Measurements from ENCODE around the gene BEND3. TPM values are rescaled to one million over a fixed set of nuclear protein-coding genes. Genes with fewer than 3 reads are reported as not detected.
A peak's percentile ranks its signal among the peaks of the same experiment; 100 is the strongest.
"Not testable (repeated sequence)": the region's sequence is repeated elsewhere in the genome, so short reads cannot be mapped to it uniquely, and the experiment has no call there.

BEND3 gene
- total RNA-seq, 1 donor from 2014 or later: 6.8 TPM

GRCh38 chr6:107045826-107046675 lies 69.3 kb downstream of the BEND3 start:
- DNase-seq (ENCODE audit: low read depth): no peak

- peak; percentile 5 for DNase-seq (ENCODE audit: low read depth)
Observed at GRCh38 chr6:107033126-107033525, 82.2 kb downstream of the BEND3 start.

DNA sequence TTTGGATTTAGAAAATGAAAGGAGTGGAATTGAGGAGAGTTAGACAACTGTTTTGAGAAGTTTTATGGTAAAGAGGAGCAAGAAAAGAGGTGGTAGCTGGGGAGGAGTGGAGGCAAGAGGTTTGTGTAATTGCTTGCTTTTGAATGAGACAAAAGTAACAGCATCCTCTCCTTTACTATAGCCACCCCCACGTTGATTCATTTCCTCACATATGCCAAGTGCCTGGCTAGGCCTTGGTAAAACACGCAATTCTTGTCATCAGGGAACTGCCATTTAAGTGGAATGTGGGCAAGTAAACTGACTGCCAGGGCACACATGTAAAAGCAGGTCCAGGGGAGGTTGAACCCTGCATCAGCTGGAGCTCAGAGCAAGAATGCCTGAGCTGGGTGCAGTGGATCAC lies 83.3 kb downstream of the BEND3 start:
- DNase-seq (ENCODE audit: low read depth): no peak

DNA sequence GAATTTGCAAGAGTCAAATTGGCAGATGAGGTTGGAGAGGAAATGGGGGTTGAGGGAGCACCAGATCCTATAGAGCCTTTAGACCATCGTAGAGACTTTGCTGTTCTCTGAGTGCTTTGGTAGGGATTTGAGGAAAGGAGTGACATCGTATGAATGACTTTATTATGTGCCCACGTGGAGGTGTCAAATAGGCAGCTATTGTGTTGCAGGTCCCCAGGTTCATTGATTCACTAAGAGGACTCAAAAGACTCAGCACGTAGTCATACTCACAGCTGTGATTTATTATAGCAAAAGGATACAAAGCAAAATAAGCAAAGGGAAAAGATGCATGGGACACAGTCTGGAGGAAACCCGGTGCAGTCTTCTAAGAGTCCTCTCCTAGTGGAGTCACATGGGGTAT lies 85.2 kb downstream of the BEND3 start:
- peak; percentile 4 for DNase-seq (ENCODE audit: low read depth)

- no peak for DNase-seq (ENCODE audit: low read depth)
Observed at GRCh38 chr6:107026965-107027364, 88.3 kb downstream of the BEND3 start.

GRCh38 chr6:107021446-107022185 lies 93.7 kb downstream of the BEND3 start:
- DNase-seq (ENCODE audit: low read depth): peak; percentile 62

GRCh38 chr6:107020239-107020638 lies 95.1 kb downstream of the BEND3 start:
- DNase-seq (ENCODE audit: low read depth): no peak

- DNase-seq (ENCODE audit: low read depth): not testable (repeated sequence)
Observed at GRCh38 chr6:107019628-107020027, 95.7 kb downstream of the BEND3 start.

- DNase-seq (ENCODE audit: low read depth): no peak
Observed at GRCh38 chr6:107019047-107019446, 96.3 kb downstream of the BEND3 start.

Other genes starting within 250 kb of the BEND3 start
- gene CD24, start 140.8 kb downstream of the BEND3 start, total RNA-seq: 2,116 and 7,557 TPM in 2 replicates
- 12.0 and 18.5 TPM in 2 replicates for gene MTRES1, start 87.3 kb downstream of the BEND3 start, total RNA-seq

Data from renal cortical epithelial cell (primary cell).